Measurements from ENCODE around the gene CASZ1. TPM values are rescaled to one million over a fixed set of nuclear protein-coding genes. Genes with fewer than 3 reads are reported as not detected.

Gene CASZ1
- total RNA-seq, 1 experiment from 2014 or later = 6.4 TPM

- no peak for DNase-seq (ENCODE audit: extremely low read depth, low read depth)
These were observed 36.8 kb downstream of the CASZ1 start for GRCh38 chr1:10759413-10760200.

GRCh38 chr1:10756842-10757241, 39.6 kb downstream of the CASZ1 start:
- DNase-seq (ENCODE audit: extremely low read depth, low read depth) = no peak

GRCh38 chr1:10755970-10756521, 40.4 kb downstream of the CASZ1 start:
- DNase-seq (ENCODE audit: extremely low read depth, low read depth) = no peak

GRCh38 chr1:10754568-10755329, 41.7 kb downstream of the CASZ1 start:
- DNase-seq (ENCODE audit: extremely low read depth, low read depth) = no peak

GRCh38 chr1:10753299-10753698, 43.1 kb downstream of the CASZ1 start:
- no peak for DNase-seq (ENCODE audit: extremely low read depth, low read depth)

- DNase-seq (ENCODE audit: extremely low read depth, low read depth) = no peak
These were observed 44.8 kb downstream of the CASZ1 start for GRCh38 chr1:10751561-10752085.

- no peak for DNase-seq (ENCODE audit: extremely low read depth, low read depth)
These were observed 45.3 kb downstream of the CASZ1 start for GRCh38 chr1:10751160-10751559.

- no peak for DNase-seq (ENCODE audit: extremely low read depth, low read depth)
These were observed 50.5 kb downstream of the CASZ1 start for GRCh38 chr1:10745886-10746455.

GRCh38 chr1:10745383-10745782, 51.1 kb downstream of the CASZ1 start:
- no peak for DNase-seq (ENCODE audit: extremely low read depth, low read depth)

GRCh38 chr1:10744654-10745238, 51.7 kb downstream of the CASZ1 start:
- DNase-seq (ENCODE audit: extremely low read depth, low read depth) = no peak

GRCh38 chr1:10744029-10744428, 52.4 kb downstream of the CASZ1 start:
- DNase-seq (ENCODE audit: extremely low read depth, low read depth) = no peak

- DNase-seq (ENCODE audit: extremely low read depth, low read depth) = no peak
These were observed 54.8 kb downstream of the CASZ1 start for GRCh38 chr1:10741696-10742095.

GRCh38 chr1:10740123-10740522, 56.3 kb downstream of the CASZ1 start:
- no peak for DNase-seq (ENCODE audit: extremely low read depth, low read depth)

GRCh38 chr1:10739589-10739988, 56.9 kb downstream of the CASZ1 start:
- no peak for DNase-seq (ENCODE audit: extremely low read depth, low read depth)

- no peak for DNase-seq (ENCODE audit: extremely low read depth, low read depth)
These were observed 58.1 kb downstream of the CASZ1 start for GRCh38 chr1:10738061-10739058.

GRCh38 chr1:10737651-10738050, 58.8 kb downstream of the CASZ1 start:
- DNase-seq (ENCODE audit: extremely low read depth, low read depth) = no peak

GRCh38 chr1:10736634-10737586, 59.5 kb downstream of the CASZ1 start:
- no peak for DNase-seq (ENCODE audit: extremely low read depth, low read depth)

GRCh38 chr1:10735563-10736305, 60.7 kb downstream of the CASZ1 start:
- no peak for DNase-seq (ENCODE audit: extremely low read depth, low read depth)
